WI38 (cell line): Measurements from ENCODE around the gene GTF2IRD1.
"Not testable (repeated sequence)": the region's sequence is repeated elsewhere in the genome, so short reads cannot be mapped to it uniquely, and the experiment has no call there.

ENCODE experiments used
- H3K4me3 ChIP-seq: 2 replicates; pipeline ENCODE4 v1.5.1; 2011; ENCODE audit warnings: low read depth, mild to moderate bottlenecking, control low read depth, low read length
- CTCF ChIP-seq: IDR thresholded peaks from 2 replicates; pipeline ENCODE4 v1.5.1; 2012; ENCODE audit warnings: low read depth, mild to moderate bottlenecking, control low read depth, low read length

The GTF2IRD1 gene

GRCh38 chr7:74542558-74543117 is 88.9 kb downstream of the GTF2IRD1 start:
- H3K4me3 ChIP-seq, result no peak overlapping the region
- TF ChIP-seq CTCF, result no peak

GRCh38 chr7:74544706-74545469 is 91.2 kb downstream of the GTF2IRD1 start:
- peak; percentile 53 for TF ChIP-seq CTCF
- H3K4me3 ChIP-seq, result no peak overlapping the region

DNA sequence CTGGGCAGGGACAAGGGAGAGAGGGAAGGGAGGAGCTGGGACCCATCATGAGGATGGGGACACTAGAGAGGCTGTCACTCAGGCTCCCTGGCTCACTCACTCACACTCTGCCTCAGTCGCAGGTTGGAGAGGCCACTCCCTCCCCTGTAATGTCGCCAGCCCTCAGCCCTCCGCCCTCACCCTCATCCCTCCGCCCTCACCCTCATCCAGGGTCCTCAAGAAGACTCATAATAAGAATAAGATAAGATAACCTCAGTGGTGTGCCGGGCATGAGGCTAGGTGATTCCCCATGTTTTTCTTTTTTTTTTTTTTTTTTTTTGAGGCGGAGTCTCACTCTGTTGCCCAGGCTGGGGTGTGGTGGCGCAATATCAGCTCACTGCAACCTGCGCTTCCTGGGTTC is 92.2 kb downstream of the GTF2IRD1 start:
- TF ChIP-seq CTCF, result no peak

GRCh38 chr7:74553596-74554012 is 99.9 kb downstream of the GTF2IRD1 start:
- H3K4me3 ChIP-seq, result not testable (repeated sequence)

More for the DNA sequence above, 92.2 kb downstream of the GTF2IRD1 start:
- no peak overlapping the region for H3K4me3 ChIP-seq

- no peak for TF ChIP-seq CTCF
- H3K4me3 ChIP-seq, result no peak overlapping the region
Observed at GRCh38 chr7:74554178-74554577, 100.5 kb downstream of the GTF2IRD1 start.

- no peak for TF ChIP-seq CTCF
- no peak overlapping the region for H3K4me3 ChIP-seq
Observed at GRCh38 chr7:74560086-74560719, 106.5 kb downstream of the GTF2IRD1 start.

DNA sequence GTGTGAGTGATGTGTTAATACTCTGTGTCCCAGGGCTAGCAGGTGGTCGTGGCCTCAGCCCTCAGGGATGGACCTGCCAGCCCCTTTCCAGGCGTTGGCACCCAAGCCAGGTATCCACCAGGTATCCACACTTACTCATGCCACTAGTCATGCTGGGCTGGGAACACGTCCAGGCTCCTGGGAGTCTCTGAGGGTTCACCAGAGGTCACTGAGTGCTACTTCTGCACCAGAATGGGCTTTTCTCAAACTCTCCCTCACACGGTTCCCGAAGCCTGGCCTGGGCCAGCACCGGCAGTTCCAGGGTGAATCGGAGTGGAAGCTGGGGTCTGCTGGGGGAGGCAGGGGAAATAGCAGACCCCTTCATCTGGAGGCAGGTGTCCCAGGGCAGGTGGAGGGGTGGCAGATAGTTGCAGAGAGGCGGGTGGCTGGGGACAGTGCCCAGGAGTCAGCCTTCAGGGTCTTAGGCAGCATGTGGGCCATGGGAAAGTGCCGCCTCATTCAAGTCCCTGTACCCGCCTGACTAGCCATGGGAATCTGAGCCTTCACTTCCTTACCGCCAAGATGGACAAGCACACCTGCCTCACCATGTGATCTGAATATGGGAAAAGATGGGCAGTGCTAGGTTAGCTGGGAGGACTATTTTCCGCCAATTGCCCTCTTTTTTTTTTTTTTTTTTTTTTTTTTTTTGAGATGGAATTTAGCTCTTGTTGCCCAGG is 108.3 kb downstream of the GTF2IRD1 start:
- TF ChIP-seq CTCF, result no peak
- H3K4me3 ChIP-seq, result no peak overlapping the region

DNA sequence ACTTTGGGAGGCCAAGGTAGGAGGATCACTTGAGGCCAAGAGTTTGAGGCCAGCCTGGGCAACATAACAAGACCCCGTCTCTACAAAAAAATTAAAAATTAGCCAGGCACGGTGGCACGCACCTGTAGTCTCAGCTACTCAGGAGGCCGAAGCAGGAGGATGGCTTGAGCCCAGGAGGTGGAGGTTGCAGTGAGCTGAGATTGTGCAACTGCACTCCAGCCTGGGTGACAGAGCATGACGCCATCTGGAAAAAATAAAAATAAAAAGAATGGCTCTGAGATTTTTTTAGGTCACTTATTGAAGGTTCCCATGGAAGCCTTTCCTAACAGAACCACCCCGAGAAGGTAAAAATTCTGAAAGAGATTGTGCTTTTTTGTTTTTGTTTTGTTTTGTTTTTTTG is 109.9 kb downstream of the GTF2IRD1 start:
- not testable (repeated sequence) for H3K4me3 ChIP-seq
